Type B pancreatic cell (in vitro differentiated cells): ENCODE results near the gene HLA-A. TPM values are rescaled to one million over a fixed set of nuclear protein-coding genes. Genes with fewer than 3 reads are reported as not detected.
A peak's percentile ranks its signal among the peaks of the same experiment; 100 is the strongest.

Experiments
- DNase-seq: peaks from one replicate; pipeline ENCODE4 v3.0.0; 2021; ENCODE audit warnings: mixed read lengths; ENCODE audit not compliant: unreplicated experiment; ENCODE audit errors: extremely low spot score
- H3K27ac Mint-ChIP-seq: 2 replicates; pipeline ENCODE4 v1.8.0; 2021; ENCODE audit warnings: mild to moderate bottlenecking, mixed read lengths
- H3K27me3 Mint-ChIP-seq: 2 replicates; pipeline ENCODE4 v1.8.0; 2021; ENCODE audit warnings: mixed read lengths
- H3K36me3 Mint-ChIP-seq: 2 replicates; pipeline ENCODE4 v1.8.0; 2021; ENCODE audit warnings: mixed read lengths
- H3K4me1 Mint-ChIP-seq: one replicate; pipeline ENCODE4 v1.8.0; 2021; ENCODE audit warnings: mixed read lengths; ENCODE audit not compliant: unreplicated experiment
- H3K4me3 Mint-ChIP-seq: 2 replicates; pipeline ENCODE4 v1.8.0; 2021; ENCODE audit warnings: mild to moderate bottlenecking, mixed read lengths
- H3K9me3 Mint-ChIP-seq: 2 replicates; pipeline ENCODE4 v1.8.0; 2021; ENCODE audit warnings: mixed read lengths
- total RNA-seq: library from RNA; stranded (reverse); gene quantifications from 2 replicates; pipeline ENCODE4 v1.2.1, GENCODE V29; 2021; ENCODE audit warnings: low replicate concordance
- TF ChIP-seq, protein P1 (sequence below): fragments of 200-600 bp; sonication (generic); conservative IDR thresholded peaks from 2 replicates; pipeline ENCODE4 v1.5.0; 2021; ENCODE audit warnings: antibody characterized with exemption, mild to moderate bottlenecking

Gene HLA-A
- total RNA-seq, 1 donor from 2014 or later, result 183 TPM

DNA sequence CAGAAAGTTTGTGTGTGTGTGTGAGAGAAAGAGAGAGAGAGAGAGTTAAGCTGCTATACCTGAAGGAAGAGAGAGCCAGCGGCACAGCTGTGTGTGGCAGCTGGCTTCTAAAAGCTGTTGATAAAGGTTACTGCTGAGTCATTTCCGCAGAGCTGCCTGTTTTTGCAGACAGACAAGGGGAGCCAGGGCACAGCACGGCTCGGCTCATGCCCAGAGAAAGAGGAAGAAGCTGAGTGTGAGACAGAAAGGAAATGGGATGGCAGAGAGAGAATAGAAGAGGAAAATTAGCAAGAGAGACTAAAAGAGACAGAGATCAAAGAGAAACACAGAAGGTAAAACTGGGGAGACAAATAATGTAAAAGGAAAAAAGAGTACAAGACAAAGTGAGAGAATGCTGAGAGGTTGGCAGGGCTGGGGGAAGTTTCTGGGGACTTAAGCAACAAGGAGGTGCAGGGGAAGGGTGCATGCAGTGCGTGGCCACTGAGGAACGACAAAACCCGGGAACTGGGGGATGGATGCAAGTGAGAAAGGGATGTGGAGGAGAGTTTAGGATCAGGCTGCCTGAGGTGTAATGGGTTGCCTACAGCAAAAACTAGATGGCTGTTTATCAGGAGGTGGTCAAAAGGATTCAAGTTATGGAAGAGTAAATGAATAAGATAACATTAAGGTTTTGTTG, 22.7 kb downstream of the HLA-A start:
- no peaks in the 10 kb centered on the region for H3K36me3 Mint-ChIP-seq
- no peak for DNase-seq
- H3K4me1 Mint-ChIP-seq, result peaks cover 31% of the 10 kb centered on the region
- no peaks in the 10 kb centered on the region for H3K27me3 Mint-ChIP-seq
- H3K27ac Mint-ChIP-seq, result peak overlapping the region; percentile 94
- H3K9me3 Mint-ChIP-seq, result no peaks in the 10 kb centered on the region
- TF ChIP-seq, protein P1, sequence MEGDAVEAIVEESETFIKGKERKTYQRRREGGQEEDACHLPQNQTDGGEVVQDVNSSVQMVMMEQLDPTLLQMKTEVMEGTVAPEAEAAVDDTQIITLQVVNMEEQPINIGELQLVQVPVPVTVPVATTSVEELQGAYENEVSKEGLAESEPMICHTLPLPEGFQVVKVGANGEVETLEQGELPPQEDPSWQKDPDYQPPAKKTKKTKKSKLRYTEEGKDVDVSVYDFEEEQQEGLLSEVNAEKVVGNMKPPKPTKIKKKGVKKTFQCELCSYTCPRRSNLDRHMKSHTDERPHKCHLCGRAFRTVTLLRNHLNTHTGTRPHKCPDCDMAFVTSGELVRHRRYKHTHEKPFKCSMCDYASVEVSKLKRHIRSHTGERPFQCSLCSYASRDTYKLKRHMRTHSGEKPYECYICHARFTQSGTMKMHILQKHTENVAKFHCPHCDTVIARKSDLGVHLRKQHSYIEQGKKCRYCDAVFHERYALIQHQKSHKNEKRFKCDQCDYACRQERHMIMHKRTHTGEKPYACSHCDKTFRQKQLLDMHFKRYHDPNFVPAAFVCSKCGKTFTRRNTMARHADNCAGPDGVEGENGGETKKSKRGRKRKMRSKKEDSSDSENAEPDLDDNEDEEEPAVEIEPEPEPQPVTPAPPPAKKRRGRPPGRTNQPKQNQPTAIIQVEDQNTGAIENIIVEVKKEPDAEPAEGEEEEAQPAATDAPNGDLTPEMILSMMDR, result no peak
- peak overlapping the region; percentile 82 for H3K4me3 Mint-ChIP-seq

DNA sequence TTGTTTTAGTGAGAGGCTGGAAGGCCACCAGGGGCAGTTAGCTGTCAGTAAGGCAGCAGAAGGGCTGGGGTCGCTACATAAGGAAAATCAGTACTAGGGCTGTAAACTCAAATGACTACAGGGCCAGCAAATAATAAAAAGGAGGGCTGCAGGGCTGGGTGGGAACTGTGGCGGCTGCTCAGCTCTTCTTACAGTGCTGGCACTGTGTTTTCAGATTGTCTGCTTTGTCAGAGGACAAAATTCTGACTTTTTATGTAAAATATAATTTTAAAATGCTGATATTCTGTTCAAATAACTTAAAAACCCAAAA, 23.2 kb downstream of the HLA-A start:
- TF ChIP-seq, protein P1, result no peak
- peaks cover 31% of the 10 kb centered on the region for H3K4me1 Mint-ChIP-seq
- no peak for DNase-seq
- peaks cover 3% of the 10 kb centered on the region for H3K27me3 Mint-ChIP-seq
- no peaks in the 10 kb centered on the region for H3K9me3 Mint-ChIP-seq
- peak overlapping the region; percentile 82 for H3K4me3 Mint-ChIP-seq
- no peaks in the 10 kb centered on the region for H3K36me3 Mint-ChIP-seq
- peak overlapping the region; percentile 94 for H3K27ac Mint-ChIP-seq

- Mint-ChIP-seq H3K27me3 (peaks cover 4% of the 10 kb centered on the region), H3K4me3 (peak overlapping the region; percentile 59), H3K36me3 (no peaks in the 10 kb centered on the region), H3K4me1 (peaks cover 31% of the 10 kb centered on the region), H3K27ac (peak overlapping the region; percentile 94), H3K9me3 (no peaks in the 10 kb centered on the region)
- no peak for DNase-seq
- TF ChIP-seq, protein P1, result no peak
Observed at GRCh38 chr6:29965873-29966601, 23.7 kb downstream of the HLA-A start.

DNA sequence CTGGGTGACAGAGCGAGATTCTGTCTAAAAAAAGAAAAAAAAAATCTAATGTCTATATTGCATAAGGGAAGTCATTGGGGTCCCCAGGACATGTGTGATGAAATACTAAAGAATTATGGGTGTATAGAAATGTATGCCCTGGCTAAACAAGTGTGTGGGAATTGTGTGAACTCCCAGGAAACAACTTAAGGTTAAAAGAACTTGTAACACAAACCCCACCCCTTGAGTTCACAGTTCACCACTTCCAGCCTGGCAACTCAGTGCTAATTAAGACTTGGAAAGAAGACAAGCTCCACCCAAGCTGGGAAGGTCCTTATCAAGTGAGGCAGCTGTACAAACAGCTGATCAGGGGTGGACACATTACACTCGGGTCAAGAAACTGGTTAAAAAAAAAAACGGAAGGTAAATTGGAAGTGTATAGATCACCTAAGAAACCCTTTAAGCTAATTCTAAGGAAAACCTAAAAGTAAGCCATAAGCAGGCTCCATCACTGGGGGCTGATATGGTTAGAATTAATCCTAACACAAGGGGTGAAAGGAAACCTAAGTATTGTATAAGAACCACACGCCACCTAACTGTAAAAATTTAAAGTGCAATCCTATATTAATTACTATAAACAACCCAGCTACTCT, 25.2 kb downstream of the HLA-A start:
- H3K27ac Mint-ChIP-seq, result peak overlapping the region; percentile 48
- H3K4me1 Mint-ChIP-seq, result peaks cover 31% of the 10 kb centered on the region
- TF ChIP-seq, protein P1, result no peak
- H3K9me3 Mint-ChIP-seq, result no peaks in the 10 kb centered on the region
- peaks cover 18% of the 10 kb centered on the region for H3K27me3 Mint-ChIP-seq
- peak overlapping the region; percentile 21 for H3K4me3 Mint-ChIP-seq
- H3K36me3 Mint-ChIP-seq, result no peaks in the 10 kb centered on the region
- DNase-seq, result no peak

- Mint-ChIP-seq H3K9me3 (no peaks in the 10 kb centered on the region), H3K27ac (no peak overlapping the region)
- DNase-seq, result no peak
Observed at GRCh38 chr6:29968130-29968529, 25.8 kb downstream of the HLA-A start.

More at GRCh38 chr6:29968130-29968529, 25.8 kb downstream of the HLA-A start:
- Mint-ChIP-seq H3K27me3 (peaks cover 25% of the 10 kb centered on the region), H3K4me1 (peaks cover 31% of the 10 kb centered on the region), H3K36me3 (no peaks in the 10 kb centered on the region), H3K4me3 (no peak overlapping the region)
- TF ChIP-seq, protein P1, result no peak
